Progenitor cell of endocrine pancreas (in vitro differentiated cells): ENCODE data around the gene FGF19. TPM values are rescaled to one million over a fixed set of nuclear protein-coding genes. Genes with fewer than 3 reads are reported as not detected.

ENCODE experiments used
- DNase-seq: peaks from one replicate; pipeline ENCODE4 v3.0.0; 2021; ENCODE audit warnings: low spot score; ENCODE audit not compliant: unreplicated experiment
- H3K27ac Mint-ChIP-seq: 2 replicates; pipeline ENCODE4 v1.8.0; 2021; ENCODE audit warnings: mild to moderate bottlenecking, moderate library complexity, mixed read lengths
- H3K27me3 Mint-ChIP-seq: 2 replicates; pipeline ENCODE4 v1.8.0; 2021; ENCODE audit warnings: mixed read lengths
- H3K36me3 Mint-ChIP-seq: 2 replicates; pipeline ENCODE4 v1.8.0; 2022; ENCODE audit warnings: mixed read lengths; ENCODE audit not compliant: insufficient read depth
- H3K4me1 Mint-ChIP-seq: 2 replicates; pipeline ENCODE4 v1.8.0; 2021; ENCODE audit warnings: low read depth, mixed read lengths
- H3K4me3 Mint-ChIP-seq: 2 replicates; pipeline ENCODE4 v1.8.0; 2021; ENCODE audit warnings: low read depth, mild to moderate bottlenecking, moderate library complexity, mixed read lengths
- H3K9me3 Mint-ChIP-seq: 2 replicates; pipeline ENCODE4 v1.8.0; 2021; ENCODE audit warnings: low read depth, mixed read lengths
- CTCF ChIP-seq: fragments of 200-600 bp; sonication (generic); IDR thresholded peaks from one replicate; pipeline ENCODE4 v1.5.0; 2021; ENCODE audit warnings: antibody characterized with exemption, mild to moderate bottlenecking; ENCODE audit not compliant: unreplicated experiment
- total RNA-seq: library from RNA; stranded (reverse); gene quantifications from 2 replicates; pipeline ENCODE4 v1.2.1, GENCODE V29; 2021

Gene FGF19
- total RNA-seq, 1 donor from 2014 or later: not detected

- Mint-ChIP-seq H3K36me3 (no peaks in the 10 kb centered on the region), H3K4me1 (no peaks in the 10 kb centered on the region), H3K9me3 (no peaks in the 10 kb centered on the region), H3K27me3 (peaks cover 19% of the 10 kb centered on the region), H3K27ac (no peak overlapping the region), H3K4me3 (no peak overlapping the region)
- no peak for DNase-seq
- no peak for TF ChIP-seq CTCF
Measured at GRCh38 chr11:69748637-69749036, 44.8 kb upstream of the FGF19 start.

- H3K27ac Mint-ChIP-seq: no peak overlapping the region
- H3K9me3 Mint-ChIP-seq: no peaks in the 10 kb centered on the region
- peaks cover 24% of the 10 kb centered on the region for H3K27me3 Mint-ChIP-seq
- no peak for DNase-seq
- no peak for TF ChIP-seq CTCF
- H3K4me1 Mint-ChIP-seq: no peaks in the 10 kb centered on the region
- no peaks in the 10 kb centered on the region for H3K36me3 Mint-ChIP-seq
- H3K4me3 Mint-ChIP-seq: no peak overlapping the region
Measured at GRCh38 chr11:69746752-69747742, 43.2 kb upstream of the FGF19 start.

GRCh38 chr11:69746140-69746539, 42.3 kb upstream of the FGF19 start:
- Mint-ChIP-seq H3K4me3 (no peak overlapping the region), H3K9me3 (no peaks in the 10 kb centered on the region), H3K27me3 (peaks cover 29% of the 10 kb centered on the region), H3K27ac (no peak overlapping the region), H3K36me3 (no peaks in the 10 kb centered on the region), H3K4me1 (no peaks in the 10 kb centered on the region)
- TF ChIP-seq CTCF: no peak
- DNase-seq: no peak

- no peak for TF ChIP-seq CTCF
- DNase-seq: no peak
- Mint-ChIP-seq H3K36me3 (no peaks in the 10 kb centered on the region), H3K27ac (no peak overlapping the region), H3K4me3 (no peak overlapping the region), H3K4me1 (no peaks in the 10 kb centered on the region), H3K9me3 (no peaks in the 10 kb centered on the region), H3K27me3 (peaks cover 25% of the 10 kb centered on the region)
Measured at GRCh38 chr11:69745201-69745600, 41.4 kb upstream of the FGF19 start.

GRCh38 chr11:69744435-69744834, 40.6 kb upstream of the FGF19 start:
- H3K4me3 Mint-ChIP-seq: no peak overlapping the region
- DNase-seq: no peak
- peaks cover 25% of the 10 kb centered on the region for H3K27me3 Mint-ChIP-seq
- H3K4me1 Mint-ChIP-seq: no peaks in the 10 kb centered on the region
- TF ChIP-seq CTCF: no peak
- H3K27ac Mint-ChIP-seq: no peak overlapping the region
- no peaks in the 10 kb centered on the region for H3K9me3 Mint-ChIP-seq
- H3K36me3 Mint-ChIP-seq: no peaks in the 10 kb centered on the region
